Fibroblast of villous mesenchyme (primary cell): ENCODE measurements around the gene SIAE. TPM values are rescaled to one million over a fixed set of nuclear protein-coding genes. Genes with fewer than 3 reads are reported as not detected.

Experiments used
- DNase-seq: peaks from one replicate; pipeline ENCODE4 v3.0.0-alpha.2; 2010; ENCODE audit warnings: low read depth
- H3K4me3 ChIP-seq: 2 replicates; pipeline ENCODE4 v1.5.1; 2011; ENCODE audit warnings: low read depth, mild to moderate bottlenecking, low read length
- CTCF ChIP-seq: IDR thresholded peaks from 2 replicates; pipeline ENCODE4 v1.5.1; 2012; ENCODE audit warnings: low read depth, mild to moderate bottlenecking, low read length; ENCODE audit not compliant: insufficient read depth
- total RNA-seq: library from RNA; depleted of rRNA; stranded (reverse); fragments of >200 nt; gene quantifications from 2 replicates; pipeline ENCODE4 v1.2.3, GENCODE V29; 2012

Gene SIAE
- total RNA-seq, 1 donor = 9.5 TPM

GRCh38 chr11:124716591-124716990, 43.1 kb upstream of the SIAE start:
- no peak for DNase-seq
- no peak for TF ChIP-seq CTCF
- no peak overlapping the region for H3K4me3 ChIP-seq

DNA sequence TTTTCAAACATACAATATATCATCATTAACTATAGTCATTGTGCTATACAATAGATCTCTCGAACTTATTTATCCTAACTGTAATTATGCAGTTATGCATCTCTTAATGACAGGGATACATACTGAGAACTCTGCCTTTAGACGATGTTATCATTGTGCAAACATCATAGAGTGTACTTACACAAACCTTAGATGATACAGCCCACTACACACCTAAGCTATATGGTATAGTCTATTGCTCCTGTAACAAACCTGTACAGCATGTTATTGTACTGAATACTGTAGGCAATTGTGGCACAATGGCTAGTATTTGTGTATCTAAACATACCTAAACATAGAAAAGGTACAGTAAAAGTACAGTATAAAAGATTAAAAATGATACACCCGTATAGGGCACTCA, 38.9 kb upstream of the SIAE start:
- DNase-seq = no peak
- H3K4me3 ChIP-seq = no peak overlapping the region
- no peak for TF ChIP-seq CTCF

- no peak overlapping the region for H3K4me3 ChIP-seq
- DNase-seq = no peak
- no peak for TF ChIP-seq CTCF
Measured at GRCh38 chr11:124707829-124708228, 34.3 kb upstream of the SIAE start.

DNA sequence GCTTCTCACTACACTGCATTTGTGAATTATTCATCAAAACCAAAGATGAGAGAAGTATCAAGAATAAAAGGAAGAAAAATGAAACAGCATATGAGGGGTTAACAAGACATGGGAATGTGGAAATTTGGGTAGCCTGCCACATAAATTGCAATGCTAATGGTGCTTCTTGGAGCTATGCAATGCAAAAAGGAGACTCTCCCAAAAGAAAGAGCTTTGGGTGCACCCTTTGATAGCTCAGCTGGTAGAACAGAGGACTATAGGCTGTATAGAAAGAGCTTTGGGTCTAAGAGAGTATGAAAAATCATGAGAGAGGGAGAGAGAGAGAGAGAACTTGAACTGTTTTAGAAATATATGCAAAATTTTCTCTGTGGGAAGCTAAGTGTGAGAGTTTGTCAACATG, 26.5 kb upstream of the SIAE start:
- no peak overlapping the region for H3K4me3 ChIP-seq
- TF ChIP-seq CTCF = no peak
- DNase-seq = no peak

- no peak for TF ChIP-seq CTCF
- no peak for DNase-seq
- no peak overlapping the region for H3K4me3 ChIP-seq
Measured at GRCh38 chr11:124699547-124699946, 26.0 kb upstream of the SIAE start.

DNA sequence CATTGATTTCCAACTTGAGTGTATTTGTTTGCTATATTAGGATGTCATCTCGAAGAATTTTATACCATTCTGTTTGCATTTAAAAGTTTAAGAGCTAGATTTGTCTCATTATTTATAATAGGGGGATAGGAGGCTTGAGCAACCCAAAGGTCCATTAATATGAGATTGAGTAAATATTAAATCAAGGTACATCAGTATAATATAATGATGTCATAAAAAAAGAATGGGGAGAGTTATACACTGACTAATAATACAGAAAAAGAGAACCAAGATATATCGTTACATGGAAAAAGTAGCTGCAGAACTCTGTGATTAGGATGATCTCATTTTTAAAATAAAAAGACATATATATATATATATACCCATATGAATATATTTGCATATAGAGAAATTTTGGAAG, 19.6 kb upstream of the SIAE start:
- no peak overlapping the region for H3K4me3 ChIP-seq
- no peak for DNase-seq
- no peak for TF ChIP-seq CTCF

- DNase-seq = no peak
- TF ChIP-seq CTCF = no peak
Measured at GRCh38 chr11:124682443-124682842, 8.9 kb upstream of the SIAE start.

More at GRCh38 chr11:124682443-124682842, 8.9 kb upstream of the SIAE start:
- no peak overlapping the region for H3K4me3 ChIP-seq
